HG02943 (cell line): ENCODE results near the gene TCAP.
"Not testable (repeated sequence)": the region's sequence is repeated elsewhere in the genome, so short reads cannot be mapped to it uniquely, and the experiment has no call there.

Experiments
- ATAC-seq: cut with Tn5 transposase; IDR thresholded peaks from one replicate; pipeline ENCODE4 v1.9.1; 2021; ENCODE audit warnings: mild to moderate bottlenecking, low read depth, moderate library complexity; ENCODE audit not compliant: unreplicated experiment

Gene TCAP

GRCh38 chr17:39677542-39678339 lies 12.6 kb downstream of the TCAP start:
- ATAC-seq = no peak

DNA sequence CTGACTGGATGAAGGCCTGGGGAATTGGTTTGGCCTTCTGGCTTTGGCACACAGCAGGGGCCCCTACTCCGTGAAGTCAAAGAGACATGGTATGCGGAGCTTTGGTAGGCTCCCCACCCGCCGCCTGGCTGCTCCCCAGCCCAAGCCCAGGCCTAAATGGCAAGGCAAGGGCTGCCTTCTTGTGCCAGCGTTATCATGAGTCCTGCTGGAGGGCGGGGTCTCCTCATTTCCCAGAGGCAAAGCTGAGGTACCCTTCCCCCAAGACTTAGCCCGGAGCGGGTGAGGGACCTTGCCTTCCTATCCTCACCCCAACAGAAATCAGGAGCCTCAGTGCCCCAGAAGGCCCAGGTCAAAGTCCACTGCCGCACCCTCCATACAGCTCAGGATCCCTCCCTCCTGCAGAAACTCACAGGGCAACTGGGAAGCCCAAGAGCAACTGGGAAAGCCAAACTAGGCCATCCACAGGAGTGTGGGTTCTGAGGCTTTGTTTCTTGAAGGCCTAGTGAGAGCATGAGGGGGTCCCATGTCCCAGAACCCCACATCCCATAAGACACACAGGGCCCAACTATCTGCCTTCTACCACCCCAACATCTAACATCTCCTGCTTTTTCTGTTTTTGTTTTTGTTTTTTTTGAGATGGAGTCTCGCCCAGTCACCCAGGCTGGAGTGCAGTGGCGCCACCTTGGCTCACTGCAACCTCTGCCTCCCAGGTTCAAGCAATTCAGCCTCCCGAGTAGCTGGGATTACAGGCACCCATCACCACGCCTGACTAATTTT lies 13.4 kb downstream of the TCAP start:
- no peak for ATAC-seq

- ATAC-seq = no peak
Measured at GRCh38 chr17:39679521-39680192, 14.5 kb downstream of the TCAP start.

- ATAC-seq = no peak
Measured at GRCh38 chr17:39683295-39683939, 18.3 kb downstream of the TCAP start.

- ATAC-seq = no peak
Measured at GRCh38 chr17:39684369-39685192, 19.4 kb downstream of the TCAP start.

DNA sequence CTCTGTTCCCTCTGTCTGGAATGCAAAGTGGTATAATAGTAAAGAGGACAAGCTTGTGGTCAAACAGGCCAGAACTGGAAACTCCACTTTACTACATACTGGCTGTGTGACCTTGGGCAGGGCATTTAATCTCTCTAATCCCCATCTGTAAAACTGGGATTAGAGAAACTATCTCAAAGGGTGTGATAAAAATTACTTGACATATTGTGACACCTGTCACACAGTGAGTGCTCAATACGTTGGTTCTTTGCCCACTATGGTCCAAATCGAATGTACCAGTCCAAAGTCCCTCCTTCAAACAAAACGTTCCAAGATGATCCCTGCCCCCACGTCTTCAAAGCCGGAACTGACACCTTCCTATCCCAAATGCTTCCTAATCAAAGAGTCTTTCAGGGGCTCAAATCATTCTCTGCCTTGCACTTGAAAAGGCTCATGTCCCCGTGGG lies 22.0 kb downstream of the TCAP start:
- no peak for ATAC-seq

GRCh38 chr17:39687546-39688474 lies 22.7 kb downstream of the TCAP start, which contains the start of gene PGAP3:
TSS of gene PGAP3 (minus strand) at chr17:39688057. CDS start at chr17:39688014, 43 bp downstream.
- ATAC-seq = peak; percentile 84

DNA sequence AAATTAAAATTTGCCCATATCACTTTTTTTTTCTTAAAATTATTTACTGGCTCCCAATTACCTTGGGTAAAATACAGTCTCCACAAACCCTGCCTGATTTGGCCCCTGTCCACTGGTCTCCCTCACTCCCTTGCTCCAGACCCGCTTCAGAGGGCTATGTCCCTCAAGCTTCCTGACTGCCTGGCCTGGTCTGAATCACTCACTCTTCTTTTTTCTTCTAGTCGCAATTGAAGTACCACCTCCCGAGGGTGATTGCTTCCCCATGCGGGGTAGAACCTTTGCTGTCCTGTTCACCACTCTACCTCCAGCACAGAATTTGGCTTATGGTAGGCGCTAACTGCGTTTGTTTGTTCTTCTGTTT lies 23.3 kb downstream of the TCAP start:
- no peak for ATAC-seq

GRCh38 chr17:39688945-39689344 lies 23.8 kb downstream of the TCAP start:
- no peak for ATAC-seq

- ATAC-seq = no peak
Measured at GRCh38 chr17:39694593-39694992, 29.4 kb downstream of the TCAP start.

- no peak for ATAC-seq
Measured at GRCh38 chr17:39695089-39695474, 29.9 kb downstream of the TCAP start.

GRCh38 chr17:39696731-39697130 lies 31.6 kb downstream of the TCAP start:
- ATAC-seq = no peak

- ATAC-seq = no peak
Measured at GRCh38 chr17:39697961-39698360, 32.8 kb downstream of the TCAP start.

DNA sequence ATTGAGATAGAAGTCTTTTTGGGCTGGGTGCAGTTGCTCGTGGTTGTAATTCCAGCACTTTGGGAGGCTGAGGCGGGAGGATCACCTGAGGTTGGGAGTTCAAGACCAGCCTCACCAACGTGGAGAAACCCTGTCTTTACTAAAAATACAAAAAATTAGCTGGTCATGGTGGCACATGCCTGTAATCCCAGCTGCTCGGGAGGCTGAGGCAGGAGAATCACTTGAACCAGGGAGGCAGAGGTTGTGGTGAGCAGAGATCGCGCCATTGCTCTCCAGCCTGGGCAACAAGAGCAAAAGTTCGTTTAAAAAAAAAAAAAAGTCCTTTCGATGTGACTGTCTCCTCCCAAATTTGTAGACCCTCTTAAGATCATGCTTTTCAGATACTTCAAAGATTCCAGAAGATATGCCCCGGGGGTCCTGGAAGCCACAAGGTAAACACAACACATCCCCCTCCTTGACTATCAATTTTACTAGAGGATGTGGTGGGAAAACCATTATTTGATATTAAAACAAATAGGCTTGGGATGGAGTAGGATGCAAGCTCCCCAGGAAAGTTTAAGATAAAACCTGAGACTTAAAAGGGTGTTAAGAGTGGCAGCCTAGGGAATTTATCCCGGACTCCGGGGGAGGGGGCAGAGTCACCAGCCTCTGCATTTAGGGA lies 34.1 kb downstream of the TCAP start:
- not testable (repeated sequence) for ATAC-seq

DNA sequence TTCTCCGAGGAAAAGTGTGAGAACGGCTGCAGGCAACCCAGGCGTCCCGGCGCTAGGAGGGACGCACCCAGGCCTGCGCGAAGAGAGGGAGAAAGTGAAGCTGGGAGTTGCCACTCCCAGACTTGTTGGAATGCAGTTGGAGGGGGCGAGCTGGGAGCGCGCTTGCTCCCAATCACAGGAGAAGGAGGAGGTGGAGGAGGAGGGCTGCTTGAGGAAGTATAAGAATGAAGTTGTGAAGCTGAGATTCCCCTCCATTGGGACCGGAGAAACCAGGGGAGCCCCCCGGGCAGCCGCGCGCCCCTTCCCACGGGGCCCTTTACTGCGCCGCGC lies 34.6 kb downstream of the TCAP start, which contains the start of gene ERBB2:
TSS of gene ERBB2 (plus strand) at position 247 of the 330 bp plus-strand sequence. CDS start 175 bp downstream, outside the sequence.
- ATAC-seq = no peak

GRCh38 chr17:39700148-39700987 lies 35.2 kb downstream of the TCAP start:
- ATAC-seq = no peak

DNA sequence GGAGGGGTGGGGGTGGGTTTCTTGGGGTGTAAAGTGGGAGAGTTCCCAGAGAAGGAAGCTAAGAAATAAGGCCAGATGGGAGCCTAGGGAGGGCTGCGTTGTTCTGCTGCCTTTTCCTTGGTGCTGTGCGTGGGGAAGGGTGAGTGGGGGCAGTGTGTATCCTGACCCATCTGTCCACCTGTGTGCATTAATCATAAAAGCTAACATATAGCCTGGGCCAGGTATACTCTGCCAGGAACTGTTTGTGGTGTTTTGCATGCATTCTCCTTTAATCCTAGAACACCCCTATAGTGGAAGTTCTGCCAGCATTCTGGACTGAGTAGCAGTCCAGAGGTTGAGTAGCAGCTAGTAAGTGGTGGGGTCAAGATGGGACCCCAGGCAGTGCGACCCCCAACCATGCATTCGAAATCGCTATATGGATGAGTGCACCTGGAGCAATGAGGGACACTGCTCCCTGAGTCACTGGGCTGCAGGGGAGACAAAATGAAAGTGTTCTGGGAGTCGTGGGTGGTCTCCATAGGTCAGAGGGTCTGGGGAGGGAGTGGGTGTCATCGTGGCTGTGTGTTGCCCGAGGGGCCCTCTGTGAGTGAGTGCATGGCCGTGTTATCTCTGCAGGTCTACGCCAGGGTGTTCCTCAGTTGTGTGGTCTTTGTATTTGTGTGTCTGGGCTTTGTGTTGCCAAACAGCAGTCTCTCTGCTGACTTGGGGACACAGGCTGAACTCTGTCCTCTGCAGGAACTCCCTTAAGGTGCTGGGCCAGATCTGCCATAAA lies 36.0 kb downstream of the TCAP start:
- ATAC-seq = no peak
